Right ventricle myocardium inferior (tissue), 1 donor: Measurements from ENCODE around the gene PCARE. TPM values are rescaled to one million over a fixed set of nuclear protein-coding genes. Genes with fewer than 3 reads are reported as not detected.
A peak's percentile ranks its signal among the peaks of the same experiment; 100 is the strongest.

ENCODE experiments used
- ATAC-seq: fragments of 200-7000 bp; cut with Tn5 transposase; one replicate; pipeline ENCODE4 v1.9.1; 2020; ENCODE audit warnings: mild to moderate bottlenecking, moderate library complexity
- DNase-seq: peaks from one replicate; pipeline ENCODE4 v3.0.0; 2021; ENCODE audit errors: missing footprints
- intact Hi-C: fragments of 100-400 bp; cut with DNase I; formaldehyde crosslinking; loops from one replicate; pipeline ENCODE4 v1.11.0; 2022
- total RNA-seq: library from RNA; stranded (reverse); fragmentation: NEBNext Ultra II Directional; extraction: Animal tissue kit (Norgen Biotek cat#: 25700); gene quantifications from one replicate; pipeline ENCODE4 v1.2.1, GENCODE V29; 2021
- donor health status: DM: no; HTN: yes; CAD: no; lungs with severe emphysema.

The PCARE gene
- total RNA-seq, 1 donor from 2014 or later: 0.51 TPM

- DNase-seq (no peak), ATAC-seq (no peak)
- intact Hi-C loops: no loop called here
Measured at GRCh38 chr2:29047083-29047845, 27.1 kb downstream of the PCARE start.

GRCh38 chr2:29046321-29046720 lies 28.0 kb downstream of the PCARE start:
- DNase-seq (no peak), ATAC-seq (no peak)
- intact Hi-C loops: no loop called here

- DNase-seq (no peak), ATAC-seq (no peak)
- intact Hi-C loops: no loop called here
Measured at GRCh38 chr2:29044459-29044858, 29.9 kb downstream of the PCARE start.

GRCh38 chr2:29042561-29043075 lies 31.7 kb downstream of the PCARE start:
- no peak for ATAC-seq
- no peak for DNase-seq
- intact Hi-C loops: no loop called here

GRCh38 chr2:29041161-29041660 lies 33.1 kb downstream of the PCARE start:
- ATAC-seq (no peak), DNase-seq (no peak)
- intact Hi-C loops: no loop called here

- intact Hi-C loops: no loop called here
- ATAC-seq: no peak
- no peak for DNase-seq
Measured at GRCh38 chr2:29040552-29040951, 33.8 kb downstream of the PCARE start.

GRCh38 chr2:29039718-29040480 lies 34.4 kb downstream of the PCARE start:
- intact Hi-C loops: no loop called here
- ATAC-seq (peak; percentile 38), DNase-seq (no peak)

- ATAC-seq: no peak
- DNase-seq: no peak
- intact Hi-C loops: no loop called here
Measured at GRCh38 chr2:29035016-29035745, 39.1 kb downstream of the PCARE start.

GRCh38 chr2:29033656-29034055 lies 40.7 kb downstream of the PCARE start:
- DNase-seq (no peak), ATAC-seq (no peak)
- intact Hi-C loops: no loop called here

GRCh38 chr2:29033172-29033571 lies 41.2 kb downstream of the PCARE start:
- ATAC-seq: no peak
- intact Hi-C loops: no loop called here
- no peak for DNase-seq

GRCh38 chr2:29032189-29032588 lies 42.1 kb downstream of the PCARE start:
- ATAC-seq: no peak

GRCh38 chr2:29031046-29031445 lies 43.3 kb downstream of the PCARE start:
- intact Hi-C loops: no loop called here
- DNase-seq (no peak), ATAC-seq (no peak)

More at GRCh38 chr2:29032189-29032588, 42.1 kb downstream of the PCARE start:
- intact Hi-C loops: no loop called here
- no peak for DNase-seq

- ATAC-seq (no peak), DNase-seq (no peak)
- intact Hi-C loops: no loop called here
Measured at GRCh38 chr2:29025711-29026110, 48.6 kb downstream of the PCARE start.

GRCh38 chr2:29024882-29025430 lies 49.4 kb downstream of the PCARE start:
- no peak for DNase-seq
- ATAC-seq: no peak
- intact Hi-C loops: no loop called here

- ATAC-seq (no peak), DNase-seq (no peak)
- intact Hi-C loops: no loop called here
Measured at GRCh38 chr2:29023188-29023587, 51.1 kb downstream of the PCARE start.

- intact Hi-C loops: no loop called here
- DNase-seq: no peak
- ATAC-seq: no peak
Measured at GRCh38 chr2:29022679-29023078, 51.6 kb downstream of the PCARE start.

GRCh38 chr2:29021886-29022285 lies 52.4 kb downstream of the PCARE start:
- intact Hi-C loops: no loop called here
- DNase-seq (no peak), ATAC-seq (no peak)

- ATAC-seq: no peak
- DNase-seq: peak; percentile 34
- intact Hi-C loops: loop anchor here (5.0 to 10.0 kb wide), 2 partner anchors 99 to 393 kb away; partner anchors contain the start of gene CLIP4
Measured at GRCh38 chr2:29017716-29018435, 56.4 kb downstream of the PCARE start.
